A673 (cell line): ENCODE results near the gene TBC1D2B. TPM values are rescaled to one million over a fixed set of nuclear protein-coding genes. Genes with fewer than 3 reads are reported as not detected.

Experiments used
- BruUV-seq: library from RNA; stranded (reverse); fragments of 400-500 nt; replicated peaks from 2 replicates; lab custom pipeline; 2021; lab: Mats Ljungman, UMichigan
- CTCF ChIA-PET: fragments of 300-600 bp; sonication (Branson Sonifier 250); formaldehyde crosslinking; loops from one replicate; lab custom pipeline; 2022; ENCODE audit warnings: antibody characterized with exemption; lab: Charles Lee
- POLR2A ChIA-PET: fragments of 300-600 bp; sonication (Branson Sonifier 250); formaldehyde crosslinking; loops from one replicate; lab custom pipeline; 2022; ENCODE audit warnings: antibody characterized with exemption; ENCODE audit not compliant: low non-redundant PET; lab: Charles Lee
- DNase-seq: peaks from one replicate; pipeline ENCODE4 v3.0.0-alpha.2; 2015; ENCODE audit warnings: low spot score
- H3K27ac ChIP-seq: fragments of 200-600 bp; sonication (generic); 2 replicates; pipeline ENCODE4 v1.5.1; 2016; ENCODE audit warnings: mixed run types, low read depth, mild to moderate bottlenecking, mixed read lengths, antibody characterized with exemption, low read length; ENCODE audit not compliant: poor library complexity, severe bottlenecking
- H3K27me3 ChIP-seq: fragments of 200-600 bp; sonication (generic); replicated peaks from 2 replicates; pipeline ENCODE4 v1.6.1; 2017; ENCODE audit warnings: mixed run types, low read depth, mild to moderate bottlenecking, mixed read lengths, antibody characterized with exemption, low read length; ENCODE audit not compliant: insufficient read depth, poor library complexity
- H3K36me3 ChIP-seq: fragments of 200-600 bp; sonication (generic); 2 replicates; pipeline ENCODE4 v1.6.1; 2016; ENCODE audit warnings: mixed run types, mild to moderate bottlenecking, mixed read lengths, antibody characterized with exemption, low read length; ENCODE audit not compliant: insufficient read depth, poor library complexity, severe bottlenecking
- H3K4me1 ChIP-seq: fragments of 200-600 bp; sonication (generic); 2 replicates; pipeline ENCODE4 v1.6.1; 2017; ENCODE audit warnings: mixed run types, mild to moderate bottlenecking, mixed read lengths, antibody characterized with exemption, low read length; ENCODE audit not compliant: insufficient read depth, poor library complexity, severe bottlenecking
- H3K4me3 ChIP-seq: fragments of 200-600 bp; sonication (generic); 2 replicates; pipeline ENCODE4 v1.5.1; 2016; ENCODE audit warnings: low read depth, mixed run types, mild to moderate bottlenecking, mixed read lengths, low read length; ENCODE audit not compliant: poor library complexity, severe bottlenecking
- H3K9me3 ChIP-seq: fragments of 200-600 bp; sonication (generic); 2 replicates; pipeline ENCODE4 v1.6.1; 2016; ENCODE audit warnings: mixed run types, low read depth, mild to moderate bottlenecking, mixed read lengths, antibody characterized with exemption, low read length; ENCODE audit not compliant: poor library complexity, severe bottlenecking
- CTCF ChIP-seq: fragments of 300-800, 200-600 bp; sonication (generic); conservative IDR thresholded peaks from 2 replicates; pipeline ENCODE4 v1.5.1; 2017; ENCODE audit warnings: low read depth, mild to moderate bottlenecking, antibody characterized with exemption, low read length, moderate library complexity, mixed read lengths
- EZH2 ChIP-seq: fragments of 200-600 bp; sonication (generic); IDR thresholded peaks from 2 replicates; pipeline ENCODE4 v1.6.1; 2017; ENCODE audit warnings: borderline replicate concordance, low read depth, mild to moderate bottlenecking, mixed read lengths, antibody characterized with exemption, low read length; ENCODE audit not compliant: poor library complexity, severe bottlenecking
- intact Hi-C: fragments of 100-400 bp; cut with micrococcal nuclease; formaldehyde crosslinking; loops from one replicate; pipeline ENCODE4 v1.10.0; 2022; ENCODE audit not compliant: unreplicated experiment
- total RNA-seq: library from RNA; stranded (reverse); gene quantifications from 2 replicates; pipeline ENCODE4 v1.2.3, GENCODE V29; 2021

TBC1D2B gene
- total RNA-seq, 1 experiment from 2014 or later: 26.0 TPM

DNA sequence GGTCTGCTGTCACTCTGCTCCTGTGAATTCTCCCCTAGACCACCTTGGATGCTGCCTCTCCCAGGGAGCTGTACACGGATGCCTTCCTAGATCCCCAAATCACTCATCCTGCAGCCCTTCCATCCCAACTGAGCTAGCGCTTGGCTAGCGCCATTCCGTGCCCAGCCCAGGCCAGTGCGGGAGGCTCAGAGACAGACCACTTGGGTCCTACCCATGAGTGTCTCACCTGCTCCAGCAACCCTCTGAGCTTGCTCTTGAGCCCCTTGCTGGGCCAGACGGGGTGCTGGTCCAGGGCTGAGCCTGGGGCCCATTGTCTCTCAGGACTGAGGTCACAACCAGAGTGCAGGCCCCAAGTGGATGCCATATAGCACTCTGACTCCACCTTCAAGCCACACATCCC is 32.6 kb upstream of the TBC1D2B start:
- no peaks in the 10 kb centered on the region for H3K9me3 ChIP-seq
- no peak overlapping the region for H3K4me3 ChIP-seq
- no peak overlapping the region for H3K27ac ChIP-seq
- H3K27me3 ChIP-seq: no peaks in the 10 kb centered on the region
- H3K4me1 ChIP-seq: no peaks in the 10 kb centered on the region
- ChIA-PET POLR2A (no interaction called here), CTCF (interaction anchor here (2.1 kb wide), 1 partner anchor 110 kb away, joined by 8 read pairs; no protein-coding TSS in a partner anchor)
- no peaks in the 10 kb centered on the region for H3K36me3 ChIP-seq
- TF ChIP-seq CTCF: no peak
- no peak for TF ChIP-seq EZH2
- BruUV-seq: no TSS peak
- intact Hi-C loops: no loop called here
- no peak for DNase-seq

DNA sequence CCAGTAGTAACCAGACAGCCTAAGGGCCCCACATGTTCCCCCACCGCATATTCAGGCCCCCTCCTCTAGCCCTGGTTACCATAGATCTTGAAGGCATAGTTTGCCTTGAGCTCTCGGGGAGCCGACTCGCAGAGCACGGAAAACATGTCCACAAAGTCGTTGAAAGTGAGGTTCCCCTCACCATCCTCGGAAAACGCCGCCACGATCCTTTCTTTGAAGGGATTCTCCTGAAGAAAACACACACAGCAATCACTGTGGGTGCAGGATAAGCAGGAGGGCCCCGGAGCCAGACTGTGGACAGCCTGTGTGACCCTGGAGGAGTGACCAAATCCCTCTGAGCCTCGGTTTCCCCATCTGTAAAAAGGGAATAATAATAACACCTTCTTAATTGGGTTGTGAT is 31.6 kb upstream of the TBC1D2B start:
- POLR2A ChIA-PET: no interaction called here
- intact Hi-C loops: loop anchor here (2.0 kb wide), 2 partner anchors 150 to 206 kb away; no protein-coding TSS in a partner anchor

DNA sequence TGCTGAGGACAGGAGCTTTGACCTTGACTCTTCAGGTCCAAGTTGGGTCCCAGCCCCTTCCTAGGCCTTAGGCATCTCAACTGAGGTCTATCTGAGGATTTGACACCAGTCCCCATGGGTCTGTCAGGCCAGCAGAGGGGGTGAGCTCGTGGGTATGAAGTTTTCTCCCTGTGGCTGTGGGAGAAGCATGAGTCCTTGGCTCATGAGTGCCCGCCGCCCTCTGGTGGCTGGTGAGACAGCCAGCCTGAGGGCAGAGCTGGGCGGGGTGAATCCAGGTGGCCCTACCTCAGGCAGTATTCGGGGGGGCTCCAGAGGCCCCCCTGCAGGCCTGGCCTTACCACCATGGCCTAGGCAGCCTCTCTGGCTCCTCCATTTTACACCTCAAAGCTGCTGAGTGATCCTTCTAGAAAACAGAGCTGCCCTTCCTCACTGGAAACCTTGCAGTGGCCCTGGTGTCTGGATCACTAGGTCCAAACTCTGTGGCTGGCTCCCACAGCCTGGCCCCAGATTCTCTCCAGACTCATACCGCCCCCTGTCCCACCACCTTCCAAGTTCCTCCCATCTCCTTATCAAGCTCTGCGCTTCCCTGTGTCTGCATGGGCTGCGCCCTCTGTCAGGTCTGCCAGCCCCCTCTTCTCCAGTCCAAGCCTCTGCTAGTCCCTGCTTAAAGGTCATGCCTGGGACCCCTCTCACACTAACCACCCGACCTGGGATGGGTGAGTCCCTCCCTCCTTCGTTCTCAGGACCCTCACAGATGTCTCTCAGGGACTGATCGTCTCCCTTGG is 31.0 kb upstream of the TBC1D2B start:
- Histone ChIP-seq H3K36me3 (no peaks in the 10 kb centered on the region), H3K27me3 (no peaks in the 10 kb centered on the region), H3K9me3 (no peaks in the 10 kb centered on the region), H3K4me1 (no peaks in the 10 kb centered on the region), H3K4me3 (no peak overlapping the region), H3K27ac (no peak overlapping the region)
- POLR2A ChIA-PET: no interaction called here
- intact Hi-C loops: loop anchor here (1.0 to 2.0 kb wide), 4 partner anchors 108 to 206 kb away; no protein-coding TSS in a partner anchor
- no TSS peak for BruUV-seq
- TF ChIP-seq CTCF (peak; percentile 96), EZH2 (no peak)
- peak; percentile 91 for DNase-seq
- CTCF ChIA-PET: interaction anchor here (0.5 to 2.5 kb wide), 14 partner anchors 31 to 251 kb away, joined by 3 to 20 read pairs (median 3); no protein-coding TSS in a partner anchor

More for the DNA sequence above, 31.6 kb upstream of the TBC1D2B start:
- no peak for DNase-seq
- Histone ChIP-seq H3K9me3 (no peaks in the 10 kb centered on the region), H3K36me3 (no peaks in the 10 kb centered on the region), H3K4me1 (no peaks in the 10 kb centered on the region), H3K27me3 (no peaks in the 10 kb centered on the region), H3K4me3 (no peak overlapping the region), H3K27ac (no peak overlapping the region)
- CTCF ChIA-PET: interaction anchor here (0.6 to 2.5 kb wide), 6 partner anchors 30 to 150 kb away, joined by 3 to 20 read pairs (median 12); no protein-coding TSS in a partner anchor
- TF ChIP-seq EZH2 (no peak), CTCF (no peak)
- BruUV-seq: no TSS peak
